Endothelial cell of umbilical vein (primary cell): ENCODE results near the gene PID1. TPM values are rescaled to one million over a fixed set of nuclear protein-coding genes. Genes with fewer than 3 reads are reported as not detected.

Experiments used
- BruUV-seq: library from RNA; stranded (reverse); fragments of 400-500 nt; replicated peaks from 2 replicates; lab custom pipeline; 2021; lab: Mats Ljungman, UMichigan
- CTCF ChIA-PET: fragments of 300-600, 350-600 bp; sonication (Branson Sonifier 250); formaldehyde crosslinking; loops from one replicate; lab custom pipeline; 2021; ENCODE audit warnings: antibody characterized with exemption, inconsistent platforms; lab: Charles Lee
- POLR2A ChIA-PET: fragments of 300-600, 350-600 bp; sonication (Branson Sonifier 250); formaldehyde crosslinking; loops from one replicate; lab custom pipeline; 2021; ENCODE audit warnings: antibody characterized with exemption, inconsistent platforms; lab: Charles Lee
- DNase-seq: peaks from one replicate; pipeline ENCODE4 v3.0.0-alpha.2; 2011; ENCODE audit warnings: low read depth, low spot score
- FAIRE-seq: peaks from 2 replicates; lab custom pipeline; 2011; peaks lifted over from hg19 to GRCh38; lab: Jason Lieb, UNC
- H2AFZ ChIP-seq: 2 replicates; pipeline ENCODE4 v1.6.0; 2012; ENCODE audit warnings: low read depth, low read length, control low read depth, inconsistent platforms
- H3K27ac ChIP-seq: 2 replicates; pipeline ENCODE4 v1.5.1; 2011; ENCODE audit warnings: low read depth, mild to moderate bottlenecking, control low read depth, low read length, moderate library complexity; ENCODE audit not compliant: insufficient read depth
- H3K27me3 ChIP-seq, 2 experiments: 2 replicates each; pipeline versions ENCODE4 v1.6.0 to v1.6.1; 2011; ENCODE audit warnings: low read length in 2 of 2, mixed read lengths in 1 of 2; ENCODE audit not compliant: control insufficient read depth in 2 of 2, insufficient read depth in 2 of 2
- H3K36me3 ChIP-seq, 2 experiments: 2 replicates in 1 of 2; 3 replicates in 1 of 2; pipeline ENCODE4 v1.5.1; 2011; ENCODE audit warnings: low read length in 2 of 2, mild to moderate bottlenecking in 1 of 2, moderate library complexity in 1 of 2; ENCODE audit not compliant: control insufficient read depth in 2 of 2, insufficient read depth in 2 of 2; ENCODE audit errors: extremely low read depth in 1 of 2
- H3K4me1 ChIP-seq: 3 replicates; pipeline ENCODE4 v1.5.1; 2011; ENCODE audit warnings: mild to moderate bottlenecking, low read length; ENCODE audit not compliant: control insufficient read depth, insufficient read depth; ENCODE audit errors: extremely low read depth
- H3K4me2 ChIP-seq: 2 replicates; pipeline ENCODE4 v1.6.1; 2011; ENCODE audit warnings: low read length, control low read depth, mixed read lengths; ENCODE audit not compliant: insufficient read depth
- H3K4me3 ChIP-seq, 3 experiments: fragments of 200-600 bp in 1 of 3; sonication (generic), shearing (Covaris generic) in 1 of 3; replicated peaks in 1 of 3; 2 replicates each; pipeline ENCODE4 v1.5.1; 2011 to 2016; ENCODE audit warnings: control low read depth in 3 of 3, low read length in 3 of 3, mild to moderate bottlenecking in 2 of 3, inconsistent platforms in 1 of 3, low read depth in 1 of 3, moderate library complexity in 1 of 3; ENCODE audit not compliant: insufficient read depth in 1 of 3
- H3K79me2 ChIP-seq: 2 replicates; pipeline ENCODE4 v1.6.0; 2012; ENCODE audit warnings: low read length, inconsistent platforms; ENCODE audit not compliant: control insufficient read depth, insufficient read depth
- H3K9ac ChIP-seq: replicated peaks from 2 replicates; pipeline ENCODE3; 2011; ENCODE audit warnings: low read length, control low read depth; ENCODE audit not compliant: insufficient read depth; ENCODE audit errors: extremely low read depth
- H3K9me1 ChIP-seq: replicated peaks from 3 replicates; pipeline ENCODE4 v1.6.0; 2011; ENCODE audit warnings: mild to moderate bottlenecking, low read length; ENCODE audit not compliant: control insufficient read depth, insufficient read depth; ENCODE audit errors: extremely low read depth
- H3K9me3 ChIP-seq: replicated peaks from 2 replicates; pipeline ENCODE4 v1.5.1; 2012; ENCODE audit warnings: low read length, inconsistent platforms; ENCODE audit not compliant: control insufficient read depth, insufficient read depth
- H4K20me1 ChIP-seq: replicated peaks from 2 replicates; pipeline ENCODE3; 2011; ENCODE audit warnings: mild to moderate bottlenecking, low read length; ENCODE audit not compliant: control insufficient read depth, insufficient read depth; ENCODE audit errors: extremely low read depth
- CTCF ChIP-seq, 2 donors: IDR thresholded peaks; 1 replicate in 1 of 2; 2 replicates in 1 of 2; pipeline ENCODE4 v1.5.1; 2011; ENCODE audit warnings: low read length in 2 of 2, mild to moderate bottlenecking in 2 of 2, moderate library complexity in 2 of 2, control low read depth in 1 of 2, inconsistent platforms in 1 of 2, low read depth in 1 of 2; ENCODE audit not compliant: insufficient read depth in 1 of 2; ENCODE audit errors: extremely low read depth in 1 of 2
- EZH2 ChIP-seq: IDR thresholded peaks from 2 replicates; pipeline ENCODE4 v1.6.1; 2012; ENCODE audit warnings: borderline replicate concordance, low read depth, mild to moderate bottlenecking, moderate library complexity, low read length, inconsistent platforms; ENCODE audit not compliant: severe bottlenecking
- FOS ChIP-seq: IDR thresholded peaks from 2 replicates; pipeline ENCODE4 v1.6.1; 2011; ENCODE audit warnings: mild to moderate bottlenecking, low read length, moderate library complexity, borderline replicate concordance; ENCODE audit not compliant: insufficient read depth
- GATA2 ChIP-seq: IDR thresholded peaks from 2 replicates; pipeline ENCODE4 v1.7.0; 2011; ENCODE audit warnings: low read depth, mild to moderate bottlenecking, moderate library complexity, mixed read lengths, low read length; ENCODE audit not compliant: insufficient read length, insufficient read depth
- JUN ChIP-seq: IDR thresholded peaks from 2 replicates; pipeline ENCODE4 v1.6.1; 2011; ENCODE audit warnings: borderline replicate concordance, low read depth; ENCODE audit not compliant: insufficient read length, insufficient read depth
- MAX ChIP-seq: IDR thresholded peaks from 2 replicates; pipeline ENCODE4 v1.6.1; 2011; ENCODE audit not compliant: insufficient read depth, insufficient read length
- MYC ChIP-seq: IDR thresholded peaks from one replicate; pipeline ENCODE4 v1.6.1; 2011; ENCODE audit warnings: mild to moderate bottlenecking, low read depth, low read length
- POLR2A ChIP-seq: IDR thresholded peaks from 2 replicates; pipeline ENCODE4 v1.6.1; 2012; ENCODE audit warnings: low read depth, mild to moderate bottlenecking, control low read depth, low read length
- POLR2AphosphoS5 ChIP-seq: IDR thresholded peaks from 2 replicates; pipeline ENCODE4 v1.6.1; 2012; ENCODE audit warnings: low read depth, mild to moderate bottlenecking, control low read depth, low read length, moderate library complexity; ENCODE audit not compliant: insufficient read depth
- dilution Hi-C: fragments of 300-500 bp; cut with MboI; formaldehyde crosslinking; loops from one replicate; pipeline ENCODE4 v1.15.0; 2019; ENCODE audit warnings: low sequenced_read_pairs; ENCODE audit not compliant: extremely low pct_ligation_motif_present
- intact Hi-C: fragments of 100-400 bp; cut with micrococcal nuclease; formaldehyde crosslinking; loops from one replicate; pipeline ENCODE4 v1.10.0; 2022
- polyA plus RNA-seq, 4 experiments: library from polyadenylated mRNA; depleted of rRNA in 3 of 4; stranded (reverse) in 3 of 4; unstranded in 1 of 4; fragments of >200 nt; gene quantifications; 2 replicates each; pipeline versions ENCODE4 v1.2.1 to v1.2.3, GENCODE V29; 2011 to 2012; ENCODE audit warnings: missing spikeins in 1 of 4
- total RNA-seq: library from RNA; stranded (reverse); gene quantifications from 2 replicates; pipeline ENCODE4 v1.2.3, GENCODE V29; 2021

Gene PID1
- total and polyA plus RNA-seq, 2 donors (not counting 3 experiments of a cell fraction or from before 2014, with no cell fraction given), result not detected

- Histone ChIP-seq H4K20me1 (no peaks in the 10 kb centered on the region), H3K4me1 (no peaks in the 10 kb centered on the region), H3K36me3 (no peaks in the 10 kb centered on the region), H3K79me2 (no peaks in the 10 kb centered on the region), H3K4me2 (no peak overlapping the region), H3K27me3 (no peaks in the 10 kb centered on the region), H3K27ac (no peak overlapping the region), H2AFZ (no peak overlapping the region), H3K9me1 (no peaks in the 10 kb centered on the region), H3K9me3 (peaks cover 11% of the 10 kb centered on the region), H3K4me3 (no peak overlapping the region), H3K9ac (no peak overlapping the region)
- no TSS peak for BruUV-seq
- FAIRE-seq, result no peak
- ChIA-PET POLR2A (no interaction called here), CTCF (no interaction called here)
- intact Hi-C loops, result no loop called here
- dilution Hi-C loops, result no loop called here
- DNase-seq, result no peak
- TF ChIP-seq MYC (no peak), POLR2AphosphoS5 (no peak), CTCF (IDR thresholded peaks at IDR 0.05; ENCODE audit: extremely low read depth in 1 of 2, insufficient read depth in 1 of 2, low read depth in 1 of 2, low read length in 2 of 2) (no peak), MAX (no peak), FOS (no peak)
These were observed 43.0 kb upstream of the PID1 start for GRCh38 chr2:229314117-229314516.

GRCh38 chr2:229313591-229313990, 42.5 kb upstream of the PID1 start:
- no peak overlapping the region for H3K9ac ChIP-seq
- H3K9me1 ChIP-seq, result no peaks in the 10 kb centered on the region
- DNase-seq, result no peak
- dilution Hi-C loops, result no loop called here
- no peak overlapping the region for H2AFZ ChIP-seq
- H3K27ac ChIP-seq, result no peak overlapping the region
- H3K79me2 ChIP-seq, result no peaks in the 10 kb centered on the region
- POLR2A ChIA-PET, result no interaction called here
- CTCF ChIA-PET, result no interaction called here
- no TSS peak for BruUV-seq
- H4K20me1 ChIP-seq, result no peaks in the 10 kb centered on the region
- no peaks in the 10 kb centered on the region for H3K36me3 ChIP-seq
- H3K4me1 ChIP-seq, result no peaks in the 10 kb centered on the region
- TF ChIP-seq FOS (no peak), JUN (no peak), EZH2 (no peak), POLR2AphosphoS5 (no peak), MAX (no peak), GATA2 (no peak), POLR2A (no peak), MYC (no peak), CTCF (IDR thresholded peaks at IDR 0.05; ENCODE audit: extremely low read depth in 1 of 2, insufficient read depth in 1 of 2, low read depth in 1 of 2, low read length in 2 of 2) (no peak)
- H3K4me3 ChIP-seq, result no peak overlapping the region
- H3K4me2 ChIP-seq, result no peak overlapping the region
- no peak for FAIRE-seq
- intact Hi-C loops, result no loop called here
- peaks cover 11% of the 10 kb centered on the region for H3K9me3 ChIP-seq
- H3K27me3 ChIP-seq, result no peaks in the 10 kb centered on the region
